ENCODE results near the gene BTBD7. TPM values are rescaled to one million over a fixed set of nuclear protein-coding genes. Genes with fewer than 3 reads are reported as not detected.

Gene BTBD7
- total and polyA plus RNA-seq, 2 of the 4 experiments (the other 2 are of a cell fraction) = 11.9 to 30.5 TPM

DNA sequence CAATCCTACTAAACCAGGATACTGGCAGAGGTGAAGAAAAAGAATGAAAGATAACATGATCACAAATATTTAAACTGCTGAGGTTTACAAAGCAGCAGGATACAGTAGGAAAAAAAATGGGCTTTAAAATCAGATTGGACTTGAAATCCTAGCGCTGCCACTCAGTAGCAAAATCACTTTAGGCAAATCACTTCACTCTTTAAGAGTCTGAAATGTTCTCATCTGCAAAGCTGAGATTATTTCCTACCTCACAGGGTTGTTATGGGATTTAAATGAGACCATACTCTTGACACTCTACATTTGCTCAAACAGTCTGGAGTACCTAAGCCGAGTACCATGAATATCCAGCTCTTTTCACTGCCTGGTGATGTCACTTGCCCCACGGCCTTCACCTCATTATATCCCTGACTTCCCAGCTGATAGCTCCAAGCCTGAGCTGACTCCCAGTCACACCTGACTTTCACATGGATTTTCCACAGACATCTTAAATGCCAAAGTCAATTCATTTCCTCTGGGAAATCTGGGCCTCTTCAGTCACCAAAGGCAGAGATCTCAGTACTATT is 65.6 kb downstream of the BTBD7 start:
- no peaks in the 10 kb centered on the region for H3K27me3 ChIP-seq (ENCODE audit: control insufficient read depth, insufficient read depth, low read length)
- H2AFZ ChIP-seq (replicated peaks; ENCODE audit: low read length, poor library complexity) = no peak overlapping the region
- H3K27ac ChIP-seq (ENCODE audit: insufficient read depth, low read length) = no peak overlapping the region
- no peak overlapping the region for H3K9ac ChIP-seq (ENCODE audit: low read depth, low read length)
- H3K36me3 ChIP-seq (ENCODE audit: control insufficient read depth, insufficient read depth, low read length) = peaks cover 4% of the 10 kb centered on the region
- POLR2A ChIA-PET (ENCODE audit: unreplicated experiment) = no interaction called here
- no peak overlapping the region for H2BK15ac ChIP-seq (ENCODE audit: low read depth, low read length)
- intact Hi-C loops (cut with micrococcal nuclease) = no loop called here
- no peak overlapping the region for H3K23ac ChIP-seq (ENCODE audit: low read depth, low read length)
- peaks cover 26 to 62% of the 10 kb centered on the region in 2 experiments for H3K79me1 ChIP-seq (ENCODE audit: low read depth in 1 of 2, low read length in 2 of 2)
- in situ Hi-C loops (cut with MboI; ENCODE audit: low sequenced_read_pairs) = no loop called here
- H3K9me1 ChIP-seq (ENCODE audit: insufficient read depth, low read length) = peaks cover 3% of the 10 kb centered on the region
- DNase-seq = no peak
- H4K8ac ChIP-seq (ENCODE audit: low read depth in 2 of 2, low read length in 2 of 2) = no peak overlapping the region
- no CpG with 5 or more reads among the region's 3 CpGs for WGBS, 2 experiments (ENCODE audit: extremely low coverage in 2 of 2, insufficient read length in 1 of 2)
- ATAC-seq (ENCODE audit: low read depth) = no peak
- no peak overlapping the region for H3K18ac ChIP-seq (ENCODE audit: low read depth, low read length)
- no peak overlapping the region for H4K5ac ChIP-seq (ENCODE audit: low read depth, low read length)
- H3K56ac ChIP-seq (ENCODE audit: extremely low read depth, insufficient read depth, low read length) = no peak overlapping the region
- H3K4me1 ChIP-seq (ENCODE audit: control insufficient read depth, insufficient read depth, low read length) = peaks cover 10% of the 10 kb centered on the region
- TF ChIP-seq SMC3 (IDR thresholded peaks at IDR 0.05; ENCODE audit: low read depth, low read length) = no peak
- TF ChIP-seq, protein P1, sequence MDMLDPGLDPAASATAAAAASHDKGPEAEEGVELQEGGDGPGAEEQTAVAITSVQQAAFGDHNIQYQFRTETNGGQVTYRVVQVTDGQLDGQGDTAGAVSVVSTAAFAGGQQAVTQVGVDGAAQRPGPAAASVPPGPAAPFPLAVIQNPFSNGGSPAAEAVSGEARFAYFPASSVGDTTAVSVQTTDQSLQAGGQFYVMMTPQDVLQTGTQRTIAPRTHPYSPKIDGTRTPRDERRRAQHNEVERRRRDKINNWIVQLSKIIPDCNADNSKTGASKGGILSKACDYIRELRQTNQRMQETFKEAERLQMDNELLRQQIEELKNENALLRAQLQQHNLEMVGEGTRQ (IDR thresholded peaks at IDR 0.05; ENCODE audit: low read depth, low read length) = no peak
- TF ChIP-seq, protein P2, sequence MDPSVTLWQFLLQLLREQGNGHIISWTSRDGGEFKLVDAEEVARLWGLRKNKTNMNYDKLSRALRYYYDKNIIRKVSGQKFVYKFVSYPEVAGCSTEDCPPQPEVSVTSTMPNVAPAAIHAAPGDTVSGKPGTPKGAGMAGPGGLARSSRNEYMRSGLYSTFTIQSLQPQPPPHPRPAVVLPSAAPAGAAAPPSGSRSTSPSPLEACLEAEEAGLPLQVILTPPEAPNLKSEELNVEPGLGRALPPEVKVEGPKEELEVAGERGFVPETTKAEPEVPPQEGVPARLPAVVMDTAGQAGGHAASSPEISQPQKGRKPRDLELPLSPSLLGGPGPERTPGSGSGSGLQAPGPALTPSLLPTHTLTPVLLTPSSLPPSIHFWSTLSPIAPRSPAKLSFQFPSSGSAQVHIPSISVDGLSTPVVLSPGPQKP (IDR thresholded peaks at IDR 0.05; ENCODE audit: borderline replicate concordance, low read depth, low read length) = no peak
- no peak for TF ChIP-seq RFX5 (IDR thresholded peaks at IDR 0.05; ENCODE audit: low read depth, low read length)
- TF ChIP-seq RCOR1 (IDR thresholded peaks at IDR 0.05; ENCODE audit: insufficient replicate concordance, low read length) = no peak
- TF ChIP-seq, protein P3, sequence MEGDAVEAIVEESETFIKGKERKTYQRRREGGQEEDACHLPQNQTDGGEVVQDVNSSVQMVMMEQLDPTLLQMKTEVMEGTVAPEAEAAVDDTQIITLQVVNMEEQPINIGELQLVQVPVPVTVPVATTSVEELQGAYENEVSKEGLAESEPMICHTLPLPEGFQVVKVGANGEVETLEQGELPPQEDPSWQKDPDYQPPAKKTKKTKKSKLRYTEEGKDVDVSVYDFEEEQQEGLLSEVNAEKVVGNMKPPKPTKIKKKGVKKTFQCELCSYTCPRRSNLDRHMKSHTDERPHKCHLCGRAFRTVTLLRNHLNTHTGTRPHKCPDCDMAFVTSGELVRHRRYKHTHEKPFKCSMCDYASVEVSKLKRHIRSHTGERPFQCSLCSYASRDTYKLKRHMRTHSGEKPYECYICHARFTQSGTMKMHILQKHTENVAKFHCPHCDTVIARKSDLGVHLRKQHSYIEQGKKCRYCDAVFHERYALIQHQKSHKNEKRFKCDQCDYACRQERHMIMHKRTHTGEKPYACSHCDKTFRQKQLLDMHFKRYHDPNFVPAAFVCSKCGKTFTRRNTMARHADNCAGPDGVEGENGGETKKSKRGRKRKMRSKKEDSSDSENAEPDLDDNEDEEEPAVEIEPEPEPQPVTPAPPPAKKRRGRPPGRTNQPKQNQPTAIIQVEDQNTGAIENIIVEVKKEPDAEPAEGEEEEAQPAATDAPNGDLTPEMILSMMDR (conservative IDR thresholded peaks at IDR 0.05; ENCODE audit: low read depth, low read length) = no peak
- TF ChIP-seq NFE2L2 (IDR thresholded peaks at IDR 0.05; ENCODE audit: low read depth, low read length) = no peak
- no peak for TF ChIP-seq CHD1 (IDR thresholded peaks at IDR 0.05; ENCODE audit: low read depth, low read length)
- TF ChIP-seq MXI1 (IDR thresholded peaks at IDR 0.05; ENCODE audit: borderline replicate concordance, low read depth, low read length) = no peak
- no peak for TF ChIP-seq MAZ (IDR thresholded peaks at IDR 0.05; ENCODE audit: borderline replicate concordance, low read depth, low read length)
- TF ChIP-seq BHLHE40 (IDR thresholded peaks at IDR 0.05; ENCODE audit: low read depth, low read length) = no peak
- TF ChIP-seq MAFK (IDR thresholded peaks at IDR 0.05; ENCODE audit: low read depth, low read length) = no peak
- TF ChIP-seq FOS (IDR thresholded peaks at IDR 0.05; ENCODE audit: low read depth, low read length) = no peak
- H4K20me1 ChIP-seq (ENCODE audit: insufficient read depth, low read length) = no peaks in the 10 kb centered on the region; the same call in 1 of the 2 replicates
- H4K91ac ChIP-seq (ENCODE audit: insufficient read depth, low read depth, low read length) = no peak overlapping the region
- no peak overlapping the region for H2BK120ac ChIP-seq (ENCODE audit: low read depth, low read length)
- H3K4me3 ChIP-seq (ENCODE audit: insufficient read depth, low read depth, low read length) = no peak overlapping the region
- no peak overlapping the region for H3K4me2 ChIP-seq (ENCODE audit: low read depth, low read length)
- no peak overlapping the region for H2BK20ac ChIP-seq (ENCODE audit: low read depth, low read length)
- CTCF ChIA-PET = interaction anchor here (0.6 kb wide), 1 partner anchor 23 kb away, joined by 3 read pairs; no protein-coding TSS in a partner anchor
- no peak overlapping the region for H2AK9ac ChIP-seq (replicated peaks; ENCODE audit: low read depth, low read length, poor library complexity)
- H2AK5ac ChIP-seq (ENCODE audit: low read depth, low read length) = no peak overlapping the region
- no peak overlapping the region for H3K4ac ChIP-seq (ENCODE audit: low read depth, low read length)
- no peak overlapping the region for H3K14ac ChIP-seq (replicated peaks; ENCODE audit: low read depth, low read length)
- no TSS peak for BruUV-seq (replicated peaks)
- no peak overlapping the region for H2BK5ac ChIP-seq (ENCODE audit: low read depth, low read length, poor library complexity, severe bottlenecking)
- H3K9me3 ChIP-seq (ENCODE audit: control insufficient read depth, insufficient read depth, low read length) = no peaks in the 10 kb centered on the region
- dilution Hi-C loops (cut with HindIII; ENCODE audit: low sequenced_read_pairs, unreplicated experiment) = no loop called here

All from IMR-90 (cell line).